AG09309 (cell line): ENCODE data around the gene GJB2.
A peak's percentile ranks its signal among the peaks of the same experiment; 100 is the strongest.

ENCODE experiments used
- DNase-seq: peaks from one replicate; pipeline ENCODE4 v3.0.0-alpha.2; 2010; ENCODE audit warnings: low read depth
- H3K4me3 ChIP-seq: 2 replicates; pipeline ENCODE4 v1.5.1; 2011; ENCODE audit warnings: mild to moderate bottlenecking, low read depth, low read length, moderate library complexity; ENCODE audit not compliant: control insufficient read depth
- TF ChIP-seq, protein P1 (sequence below): IDR thresholded peaks from 2 replicates; pipeline ENCODE4 v1.5.1; 2011; ENCODE audit warnings: mild to moderate bottlenecking, low read depth, low read length, inconsistent platforms; ENCODE audit not compliant: insufficient read depth, control insufficient read depth; ENCODE audit errors: missing control alignments

GJB2 gene

DNA sequence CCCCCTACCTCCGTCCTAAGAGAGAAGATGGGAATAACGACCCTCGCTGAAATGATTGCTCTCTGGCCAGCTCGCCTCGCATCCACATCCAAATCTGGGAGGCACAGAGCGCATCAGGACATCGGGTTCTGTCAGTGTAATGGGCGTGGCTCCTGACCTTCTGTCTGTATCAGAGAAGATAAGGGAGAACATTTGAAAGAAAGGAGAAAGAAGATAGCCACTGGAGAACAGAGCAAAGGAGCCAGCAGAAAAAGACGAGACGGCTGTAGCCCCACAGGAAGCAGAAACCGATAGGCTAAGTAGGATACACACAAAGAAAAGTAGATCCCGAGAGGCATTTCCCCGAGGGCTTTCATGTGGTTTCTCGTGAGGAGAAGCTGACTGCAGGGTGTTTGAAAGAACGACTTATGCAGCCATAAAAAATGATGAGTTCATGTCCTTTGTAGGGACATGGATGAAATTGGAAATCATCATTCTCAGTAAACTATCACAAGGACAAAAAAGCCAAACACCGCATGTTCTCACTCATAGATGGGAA, 14.0 kb upstream of the GJB2 start:
- no peak overlapping the region for H3K4me3 ChIP-seq
- no peak for DNase-seq
- TF ChIP-seq, protein P1, sequence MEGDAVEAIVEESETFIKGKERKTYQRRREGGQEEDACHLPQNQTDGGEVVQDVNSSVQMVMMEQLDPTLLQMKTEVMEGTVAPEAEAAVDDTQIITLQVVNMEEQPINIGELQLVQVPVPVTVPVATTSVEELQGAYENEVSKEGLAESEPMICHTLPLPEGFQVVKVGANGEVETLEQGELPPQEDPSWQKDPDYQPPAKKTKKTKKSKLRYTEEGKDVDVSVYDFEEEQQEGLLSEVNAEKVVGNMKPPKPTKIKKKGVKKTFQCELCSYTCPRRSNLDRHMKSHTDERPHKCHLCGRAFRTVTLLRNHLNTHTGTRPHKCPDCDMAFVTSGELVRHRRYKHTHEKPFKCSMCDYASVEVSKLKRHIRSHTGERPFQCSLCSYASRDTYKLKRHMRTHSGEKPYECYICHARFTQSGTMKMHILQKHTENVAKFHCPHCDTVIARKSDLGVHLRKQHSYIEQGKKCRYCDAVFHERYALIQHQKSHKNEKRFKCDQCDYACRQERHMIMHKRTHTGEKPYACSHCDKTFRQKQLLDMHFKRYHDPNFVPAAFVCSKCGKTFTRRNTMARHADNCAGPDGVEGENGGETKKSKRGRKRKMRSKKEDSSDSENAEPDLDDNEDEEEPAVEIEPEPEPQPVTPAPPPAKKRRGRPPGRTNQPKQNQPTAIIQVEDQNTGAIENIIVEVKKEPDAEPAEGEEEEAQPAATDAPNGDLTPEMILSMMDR: no peak

DNA sequence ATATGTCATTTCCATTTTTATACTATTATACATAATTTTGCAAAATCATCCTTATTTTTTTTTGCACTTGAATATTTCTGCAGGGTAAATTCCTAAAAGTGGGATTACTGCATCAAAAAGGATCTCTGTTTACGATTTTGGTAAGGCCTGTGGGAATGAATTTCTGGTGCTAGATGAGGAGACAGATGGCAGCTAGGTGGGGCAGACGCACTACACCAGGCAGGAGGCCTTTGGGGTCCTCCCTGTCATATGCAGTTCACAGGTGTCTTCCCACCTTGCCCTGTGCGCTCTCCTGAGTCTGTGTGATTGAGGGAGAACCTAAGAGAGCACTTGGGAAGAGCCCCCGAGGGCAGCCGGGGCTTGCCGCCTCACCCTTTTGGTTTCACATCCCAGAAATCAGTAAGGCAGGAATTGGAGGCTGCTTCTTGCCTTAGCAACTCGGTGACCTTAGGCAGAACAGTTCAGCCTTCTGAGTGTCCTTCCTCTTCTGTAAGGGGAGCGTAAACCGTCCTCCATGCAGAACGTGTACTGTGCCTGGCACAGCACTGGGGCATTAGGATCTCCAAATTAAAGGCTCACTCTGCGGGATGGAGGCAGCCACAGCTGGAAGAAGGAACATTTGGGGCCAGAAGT, 13.4 kb upstream of the GJB2 start:
- TF ChIP-seq, protein P1: no peak
- no peak for DNase-seq
- H3K4me3 ChIP-seq: no peak overlapping the region

DNA sequence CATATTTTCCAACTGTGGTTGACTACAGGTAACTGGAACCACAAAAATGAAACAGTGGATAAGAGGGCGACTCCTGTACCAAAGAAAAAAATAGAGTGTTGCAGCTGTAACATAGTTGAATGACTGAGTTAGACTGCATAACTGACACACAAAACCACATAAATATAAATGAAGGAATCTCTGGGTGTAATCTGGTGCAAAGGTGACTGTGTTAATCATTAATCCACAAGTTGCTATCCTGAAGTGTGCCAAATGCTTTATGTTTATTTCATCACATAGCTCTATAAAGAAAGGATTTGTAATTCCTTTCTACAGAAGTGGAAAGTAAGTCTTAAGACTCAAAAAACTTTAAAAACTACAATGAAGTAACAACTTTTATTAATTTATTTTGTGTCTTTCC, 6.0 kb upstream of the GJB2 start:
- DNase-seq: no peak
- TF ChIP-seq, protein P1: no peak
- H3K4me3 ChIP-seq: no peak overlapping the region

DNA sequence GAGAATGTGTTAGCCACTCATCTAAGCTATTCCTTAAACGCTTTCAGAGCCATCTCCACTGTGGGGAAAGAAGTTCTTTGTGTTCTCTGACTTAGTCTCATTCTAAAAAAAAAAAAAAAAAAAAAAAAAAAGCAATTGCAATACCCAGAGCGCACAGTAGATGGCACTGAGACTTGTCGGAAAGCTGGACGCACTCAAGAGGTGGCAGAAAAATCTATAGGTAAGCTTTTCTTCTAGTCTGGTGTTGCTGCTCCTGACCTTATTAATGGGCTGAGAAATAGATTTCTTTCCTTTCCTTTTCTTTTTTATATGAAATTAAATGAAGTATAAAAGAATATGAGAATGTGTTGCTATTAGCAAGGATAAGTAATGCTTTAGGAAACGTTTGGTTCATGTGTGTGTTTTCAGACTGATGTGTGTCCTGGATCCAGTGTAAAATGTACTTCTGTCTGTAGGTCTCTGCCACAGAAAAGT, 4.7 kb upstream of the GJB2 start:
- peak; percentile 16 for DNase-seq
- no peak overlapping the region for H3K4me3 ChIP-seq
- TF ChIP-seq, protein P1: peak; percentile 72

DNA sequence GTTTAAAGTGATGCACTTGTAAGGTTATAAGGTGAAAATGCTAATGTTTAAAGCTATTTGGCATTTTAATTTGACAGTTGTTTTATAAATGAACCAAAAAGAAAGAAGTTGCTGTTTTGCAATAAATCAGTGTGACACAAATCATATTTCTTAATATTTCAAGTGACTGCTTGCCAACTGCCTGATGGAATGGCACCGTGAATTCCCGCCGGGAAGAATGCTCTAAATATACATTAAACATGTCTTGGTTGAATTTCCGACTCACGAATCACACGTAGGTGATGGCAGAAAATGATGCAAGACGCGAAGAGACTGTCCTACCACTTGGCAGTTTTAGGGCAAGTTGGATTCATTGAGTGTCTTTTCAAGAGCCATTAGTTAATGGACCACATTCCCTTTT, 3.1 kb upstream of the GJB2 start:
- no peak overlapping the region for H3K4me3 ChIP-seq
- no peak for DNase-seq
- TF ChIP-seq, protein P1: no peak

DNA sequence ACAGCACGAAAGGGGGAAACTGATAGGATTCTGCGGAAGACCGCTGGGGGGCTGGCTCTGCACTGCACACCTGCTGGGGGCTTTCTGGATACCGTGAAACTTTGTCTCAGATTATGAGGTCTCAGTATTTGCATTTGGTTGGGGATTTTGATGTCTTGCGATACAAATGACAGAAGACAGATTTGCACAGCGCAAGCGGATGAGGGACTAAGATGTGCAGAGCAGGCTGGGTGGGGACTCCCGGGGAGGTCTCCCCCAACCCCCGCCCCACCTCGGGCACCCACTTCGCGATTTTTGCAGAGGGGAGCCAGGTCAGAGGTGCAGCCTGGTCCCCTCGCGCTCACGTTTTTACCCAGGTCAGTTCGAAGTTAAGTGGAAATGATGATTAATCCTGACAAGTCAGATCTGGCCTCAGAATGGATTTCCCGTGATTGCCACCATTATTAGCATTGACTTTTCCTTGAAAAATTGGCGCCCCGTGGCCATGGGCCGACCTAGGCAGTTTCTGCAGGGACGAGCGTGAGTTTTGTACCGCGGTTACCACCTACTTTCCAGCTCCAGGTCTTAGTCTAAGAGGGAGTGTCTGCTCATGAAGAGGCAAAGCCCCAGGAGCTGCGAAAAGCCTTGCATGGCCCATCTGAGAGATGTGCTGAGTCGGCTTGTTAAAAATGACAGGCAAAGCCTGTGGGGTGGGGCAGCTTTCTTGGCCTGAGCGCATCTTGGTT, 1.3 kb upstream of the GJB2 start:
- no peak overlapping the region for H3K4me3 ChIP-seq
- TF ChIP-seq, protein P1: no peak
- no peak for DNase-seq
